Upper lobe of right lung (tissue), 1 donor: ENCODE data around the gene ZBTB16. TPM values are rescaled to one million over a fixed set of nuclear protein-coding genes. Genes with fewer than 3 reads are reported as not detected.
A peak's percentile ranks its signal among the peaks of the same experiment; 100 is the strongest.

Source experiments
- ATAC-seq: fragments of 200-7000 bp; cut with Tn5 transposase; one replicate; pipeline ENCODE4 v1.9.1; 2020; ENCODE audit warnings: mild to moderate bottlenecking, moderate library complexity
- DNase-seq: peaks from one replicate; pipeline ENCODE4 v3.0.0-alpha.2; 2020
- H3K27ac ChIP-seq: fragments of 200-600 bp; one replicate; pipeline ENCODE4 v1.8.0; 2022
- H3K27me3 ChIP-seq: fragments of 200-600 bp; one replicate; pipeline ENCODE4 v1.8.0; 2022; ENCODE audit warnings: mild to moderate bottlenecking
- H3K36me3 ChIP-seq: fragments of 200-600 bp; one replicate; pipeline ENCODE4 v1.8.0; 2022
- H3K4me1 ChIP-seq: fragments of 200-600 bp; one replicate; pipeline ENCODE4 v1.8.0; 2022
- H3K4me3 ChIP-seq: fragments of 200-600 bp; one replicate; pipeline ENCODE4 v1.8.0; 2022; ENCODE audit warnings: mild to moderate bottlenecking
- H3K9me3 ChIP-seq: fragments of 200-600 bp; one replicate; pipeline ENCODE4 v1.8.0; 2022
- intact Hi-C: fragments of 100-400 bp; cut with DNase I; formaldehyde crosslinking; loops from one replicate; pipeline ENCODE4 v1.11.0; 2022
- total RNA-seq: library from RNA; stranded (reverse); fragmentation: NEBNext Ultra II Directional; extraction: Animal tissue kit (Norgen Biotek cat#: 25700); gene quantifications from one replicate; pipeline ENCODE4 v1.2.1, GENCODE V29; 2021
- TF ChIP-seq, protein P1 (sequence below): fragments of 200-600 bp; IDR thresholded peaks from one replicate; pipeline ENCODE4 v1.8.0; 2022; ENCODE audit warnings: antibody characterized with exemption
- donor health status: DM: no; HTN: yes; CAD: no; lungs with severe emphysema.

ZBTB16 gene
- total RNA-seq, 1 donor from 2014 or later = 221 TPM

GRCh38 chr11:114209904-114210303 is 150.4 kb downstream of the ZBTB16 start:
- TF ChIP-seq, protein P1, sequence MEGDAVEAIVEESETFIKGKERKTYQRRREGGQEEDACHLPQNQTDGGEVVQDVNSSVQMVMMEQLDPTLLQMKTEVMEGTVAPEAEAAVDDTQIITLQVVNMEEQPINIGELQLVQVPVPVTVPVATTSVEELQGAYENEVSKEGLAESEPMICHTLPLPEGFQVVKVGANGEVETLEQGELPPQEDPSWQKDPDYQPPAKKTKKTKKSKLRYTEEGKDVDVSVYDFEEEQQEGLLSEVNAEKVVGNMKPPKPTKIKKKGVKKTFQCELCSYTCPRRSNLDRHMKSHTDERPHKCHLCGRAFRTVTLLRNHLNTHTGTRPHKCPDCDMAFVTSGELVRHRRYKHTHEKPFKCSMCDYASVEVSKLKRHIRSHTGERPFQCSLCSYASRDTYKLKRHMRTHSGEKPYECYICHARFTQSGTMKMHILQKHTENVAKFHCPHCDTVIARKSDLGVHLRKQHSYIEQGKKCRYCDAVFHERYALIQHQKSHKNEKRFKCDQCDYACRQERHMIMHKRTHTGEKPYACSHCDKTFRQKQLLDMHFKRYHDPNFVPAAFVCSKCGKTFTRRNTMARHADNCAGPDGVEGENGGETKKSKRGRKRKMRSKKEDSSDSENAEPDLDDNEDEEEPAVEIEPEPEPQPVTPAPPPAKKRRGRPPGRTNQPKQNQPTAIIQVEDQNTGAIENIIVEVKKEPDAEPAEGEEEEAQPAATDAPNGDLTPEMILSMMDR = no peak
- DNase-seq = no peak
- no peak overlapping the region for H3K4me3 ChIP-seq
- no peaks in the 10 kb centered on the region for H3K27me3 ChIP-seq
- peak; percentile 63 for ATAC-seq
- peaks cover 74% of the 10 kb centered on the region for H3K36me3 ChIP-seq
- no peaks in the 10 kb centered on the region for H3K9me3 ChIP-seq
- H3K4me1 ChIP-seq = peaks cover 18% of the 10 kb centered on the region
- no peak overlapping the region for H3K27ac ChIP-seq
- intact Hi-C loops = loop anchor here (10.0 kb wide), 1 partner anchor 45 kb away; no protein-coding TSS in a partner anchor

DNA sequence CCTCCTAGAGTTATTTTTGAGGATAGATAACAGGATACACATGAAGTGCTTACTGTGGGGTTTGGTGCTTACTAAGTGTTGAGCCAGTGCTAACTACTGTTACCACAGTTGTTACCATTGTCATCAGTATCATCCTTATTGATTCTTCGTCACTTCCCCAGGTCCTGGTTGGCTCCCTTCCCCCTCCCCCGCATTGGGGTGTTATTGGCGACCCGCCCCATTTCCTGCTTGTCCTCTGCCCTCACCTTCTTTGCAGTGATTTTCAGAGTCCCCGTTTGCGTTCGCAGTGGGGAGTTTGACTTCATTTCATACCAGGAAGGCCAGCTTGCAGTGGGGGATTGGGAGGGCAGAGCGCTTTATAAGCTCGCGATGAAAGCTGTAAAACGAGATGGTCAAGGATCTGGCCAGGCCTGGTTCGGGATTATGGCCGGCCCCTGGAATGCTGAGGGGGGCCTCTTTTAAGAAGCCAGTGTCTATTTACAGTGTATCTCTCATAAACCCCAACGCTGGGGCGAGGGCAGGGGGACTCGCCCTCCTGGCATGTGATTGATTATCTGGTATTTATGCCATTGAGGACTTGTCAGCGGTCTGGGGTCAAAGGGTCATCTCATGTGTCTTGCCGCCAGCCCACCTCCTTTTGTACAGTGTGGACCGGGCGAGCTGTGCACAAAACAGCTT is 152.1 kb downstream of the ZBTB16 start:
- H3K27ac ChIP-seq = no peak overlapping the region
- intact Hi-C loops = no loop called here
- no peaks in the 10 kb centered on the region for H3K9me3 ChIP-seq
- H3K4me3 ChIP-seq = no peak overlapping the region
- H3K4me1 ChIP-seq = peaks cover 32% of the 10 kb centered on the region
- no peak for ATAC-seq
- DNase-seq = no peak
- TF ChIP-seq, protein P1 = no peak
- peaks cover 62% of the 10 kb centered on the region for H3K36me3 ChIP-seq
- H3K27me3 ChIP-seq = no peaks in the 10 kb centered on the region

DNA sequence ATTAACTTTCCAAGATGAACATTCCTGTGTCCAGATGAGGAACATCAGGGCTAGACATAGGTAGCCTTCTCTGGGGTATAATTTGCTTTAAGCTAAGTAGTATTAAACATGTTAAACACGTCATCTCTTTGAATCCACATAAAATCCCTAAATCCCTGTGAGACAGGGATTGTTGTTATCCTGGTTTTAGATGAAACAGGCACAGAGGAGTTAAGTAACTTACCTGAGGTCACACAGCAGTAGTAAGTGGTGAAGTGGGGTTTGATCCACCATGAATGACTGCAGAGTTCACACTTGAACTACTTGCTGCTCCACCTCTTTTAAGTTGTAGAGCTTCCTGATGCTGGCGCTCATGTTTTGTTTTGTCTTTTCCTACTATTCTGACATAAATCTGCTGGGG is 154.1 kb downstream of the ZBTB16 start:
- ATAC-seq = no peak
- TF ChIP-seq, protein P1 = no peak
- Histone ChIP-seq H3K4me3 (no peak overlapping the region), H3K27me3 (no peaks in the 10 kb centered on the region), H3K36me3 (peaks cover 53% of the 10 kb centered on the region), H3K27ac (no peak overlapping the region), H3K9me3 (no peaks in the 10 kb centered on the region), H3K4me1 (peaks cover 47% of the 10 kb centered on the region)
- intact Hi-C loops = no loop called here
- DNase-seq = no peak

GRCh38 chr11:114215428-114215827 is 155.9 kb downstream of the ZBTB16 start:
- H3K4me1 ChIP-seq = peaks cover 47% of the 10 kb centered on the region
- intact Hi-C loops = no loop called here
- no peak overlapping the region for H3K4me3 ChIP-seq
- no peak overlapping the region for H3K27ac ChIP-seq
- no peaks in the 10 kb centered on the region for H3K27me3 ChIP-seq
- peaks cover 35% of the 10 kb centered on the region for H3K36me3 ChIP-seq
- H3K9me3 ChIP-seq = no peaks in the 10 kb centered on the region
- no peak for ATAC-seq
- TF ChIP-seq, protein P1 = no peak
- DNase-seq = no peak

DNA sequence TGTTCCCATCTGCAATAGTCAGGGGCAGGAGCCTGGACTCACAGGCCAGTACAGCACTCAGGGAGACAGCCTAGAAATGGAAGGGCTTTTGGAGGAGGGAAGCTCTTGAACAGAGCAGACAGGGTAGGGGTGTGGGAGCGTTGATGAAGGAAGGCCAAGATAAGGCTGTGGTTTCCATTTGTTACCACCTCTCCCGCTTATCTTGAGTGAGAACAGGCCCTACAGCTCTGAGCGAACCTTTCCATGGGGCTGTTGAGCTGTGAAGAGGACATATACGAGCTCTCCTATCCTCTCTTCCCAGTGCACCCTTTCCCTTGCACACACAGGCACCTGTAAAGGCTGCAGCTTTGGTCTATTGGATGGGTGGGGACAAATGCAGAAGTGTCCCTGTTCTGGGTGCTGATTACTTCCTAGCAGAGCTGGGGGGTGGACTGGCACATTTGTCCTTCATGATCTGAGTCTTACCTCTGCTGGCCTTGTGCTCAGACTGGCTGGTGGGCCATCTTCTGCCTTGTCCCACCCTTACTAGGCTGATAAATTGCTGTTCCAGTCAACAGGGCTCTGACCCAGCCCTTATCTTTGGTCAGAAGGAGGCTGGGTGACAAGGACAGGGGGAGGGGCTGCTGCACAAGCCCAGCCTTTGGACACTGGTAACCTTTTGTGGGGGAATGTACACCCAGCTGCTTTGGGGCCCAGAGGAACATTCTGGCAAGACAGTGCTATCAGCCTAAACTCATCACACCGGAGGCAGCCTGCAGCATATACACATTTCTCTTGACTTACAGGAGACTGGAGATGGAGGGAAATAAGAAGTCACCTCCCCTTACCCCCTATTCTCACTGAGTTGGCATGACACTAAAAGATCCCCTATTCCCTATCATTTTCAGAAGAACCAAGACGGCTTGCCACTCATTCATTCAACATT is 156.6 kb downstream of the ZBTB16 start:
- Histone ChIP-seq H3K4me3 (no peak overlapping the region), H3K27ac (no peak overlapping the region), H3K27me3 (no peaks in the 10 kb centered on the region), H3K4me1 (peaks cover 47% of the 10 kb centered on the region), H3K36me3 (peaks cover 29% of the 10 kb centered on the region), H3K9me3 (no peaks in the 10 kb centered on the region)
- ATAC-seq (peak; percentile 6), DNase-seq (no peak)
- intact Hi-C loops = no loop called here
- TF ChIP-seq, protein P1 = no peak
